ENCODE measurements around the gene KIF2A.

The KIF2A gene

GRCh38 chr5:62306896-62307689, 1.1 kb downstream of the KIF2A start:
- TF ChIP-seq HDGF (IDR thresholded peaks at IDR 0.05; ENCODE audit: borderline replicate concordance), result no peak
- TF ChIP-seq L3MBTL2 (conservative IDR thresholded peaks at IDR 0.05), result peak; percentile 91
- no peak for TF ChIP-seq SUZ12 (IDR thresholded peaks at IDR 0.05)
- 0 out of 2 replicates have a peak, but pooled peaks have one; percentile 43 for TF ChIP-seq ZNF384 (IDR thresholded peaks at IDR 0.05)
- TF ChIP-seq FOXK2 (IDR thresholded peaks at IDR 0.05), result no peak
- ChIA-PET CTCF (interaction anchor here (0.6 kb wide), 1 partner anchor 10 kb away, joined by 3 read pairs; no protein-coding TSS in a partner anchor), POLR2A (no interaction called here)

DNA sequence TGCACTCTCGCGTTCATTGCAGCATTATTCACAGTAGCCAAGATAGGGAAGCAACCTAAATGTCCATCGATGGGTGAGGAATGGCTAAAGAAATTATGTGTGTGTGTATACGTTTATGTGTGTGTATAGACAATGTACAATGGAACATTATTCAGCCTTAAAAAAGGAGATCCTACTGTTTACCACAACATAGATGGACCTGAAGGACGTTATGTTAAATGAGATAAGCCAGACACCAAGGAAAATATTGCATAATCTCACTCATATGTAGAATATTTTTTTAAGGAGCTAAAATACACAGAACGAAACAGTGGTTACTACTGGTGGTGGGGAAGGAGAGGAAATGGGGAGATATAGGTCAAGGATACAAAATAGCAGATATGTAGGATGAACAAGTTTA, 2.4 kb downstream of the KIF2A start:
- POLR2A ChIA-PET, result interaction anchor here (1.7 kb wide), 1 partner anchor 96 kb away, joined by 5 read pairs; the partner anchor contains the start of gene DIMT1

More at GRCh38 chr5:62306896-62307689, 1.1 kb downstream of the KIF2A start:
- no peak for DNase-seq (ENCODE audit: extremely low spot score)

DNA sequence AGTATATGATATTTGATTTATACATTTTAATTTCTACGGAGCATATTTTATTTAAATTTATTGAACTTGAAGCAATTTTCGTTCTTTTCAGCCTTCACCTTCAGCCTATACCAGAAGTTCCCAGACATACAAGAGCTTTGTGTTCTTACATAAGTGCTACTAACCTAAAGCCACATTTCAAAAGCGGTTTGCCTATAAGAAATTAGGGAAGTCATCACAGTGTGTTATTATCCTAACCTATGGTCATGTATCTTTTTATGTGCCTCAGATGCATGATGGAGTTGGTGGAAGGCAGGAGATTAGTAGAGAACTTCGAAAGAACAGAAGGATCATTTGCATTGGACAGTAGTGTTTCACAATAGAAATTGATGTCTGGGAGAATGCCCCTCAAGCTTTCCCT, 3.1 kb downstream of the KIF2A start:
- POLR2A ChIA-PET, result interaction anchor here (0.6 to 1.7 kb wide), 2 partner anchors 44 to 95 kb away, joined by 3 to 5 read pairs; partner anchors contain the start of gene DIMT1
- TF ChIP-seq SP1 (IDR thresholded peaks at IDR 0.05) (no peak), CTBP1 (IDR thresholded peaks at IDR 0.05; ENCODE audit: borderline replicate concordance) (no peak), FOXK2 (IDR thresholded peaks at IDR 0.05) (no peak), LEF1 (IDR thresholded peaks at IDR 0.05; ENCODE audit: borderline replicate concordance) (no peak), HDGF (IDR thresholded peaks at IDR 0.05; ENCODE audit: borderline replicate concordance) (no peak), NFRKB (IDR thresholded peaks at IDR 0.05) (no peak), TARDBP (IDR thresholded peaks at IDR 0.05) (no peak), FOXA1 (IDR thresholded peaks at IDR 0.05) (no peak), ZNF384 (IDR thresholded peaks at IDR 0.05) (no peak), L3MBTL2 (conservative IDR thresholded peaks at IDR 0.05) (no peak), SUZ12 (IDR thresholded peaks at IDR 0.05) (no peak), FOXM1 (IDR thresholded peaks at IDR 0.05; ENCODE audit: borderline replicate concordance) (no peak)
- CTCF ChIA-PET, result interaction anchor here (0.6 kb wide), 1 partner anchor 45 kb away, joined by 3 read pairs; no protein-coding TSS in a partner anchor
- no peak for DNase-seq (ENCODE audit: extremely low spot score)

More for the DNA sequence above, 2.4 kb downstream of the KIF2A start:
- DNase-seq (ENCODE audit: extremely low spot score), result no peak
- no peak for TF ChIP-seq L3MBTL2 (conservative IDR thresholded peaks at IDR 0.05)
- TF ChIP-seq ARNT (IDR thresholded peaks at IDR 0.05), result no peak
- no peak for TF ChIP-seq LEF1 (IDR thresholded peaks at IDR 0.05; ENCODE audit: borderline replicate concordance)
- TF ChIP-seq HDGF (IDR thresholded peaks at IDR 0.05; ENCODE audit: borderline replicate concordance), result no peak
- TF ChIP-seq FOXK2 (IDR thresholded peaks at IDR 0.05), result no peak
- no peak for TF ChIP-seq FOXA1 (IDR thresholded peaks at IDR 0.05)
- no peak for TF ChIP-seq ZNF384 (IDR thresholded peaks at IDR 0.05)
- TF ChIP-seq ELF4 (IDR thresholded peaks at IDR 0.05), result no peak
- TF ChIP-seq NFRKB (IDR thresholded peaks at IDR 0.05), result no peak
- TF ChIP-seq, protein P1, sequence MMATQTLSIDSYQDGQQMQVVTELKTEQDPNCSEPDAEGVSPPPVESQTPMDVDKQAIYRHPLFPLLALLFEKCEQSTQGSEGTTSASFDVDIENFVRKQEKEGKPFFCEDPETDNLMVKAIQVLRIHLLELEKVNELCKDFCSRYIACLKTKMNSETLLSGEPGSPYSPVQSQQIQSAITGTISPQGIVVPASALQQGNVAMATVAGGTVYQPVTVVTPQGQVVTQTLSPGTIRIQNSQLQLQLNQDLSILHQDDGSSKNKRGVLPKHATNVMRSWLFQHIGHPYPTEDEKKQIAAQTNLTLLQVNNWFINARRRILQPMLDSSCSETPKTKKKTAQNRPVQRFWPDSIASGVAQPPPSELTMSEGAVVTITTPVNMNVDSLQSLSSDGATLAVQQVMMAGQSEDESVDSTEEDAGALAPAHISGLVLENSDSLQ (IDR thresholded peaks at IDR 0.05), result no peak
- CTCF ChIA-PET, result no interaction called here

DNA sequence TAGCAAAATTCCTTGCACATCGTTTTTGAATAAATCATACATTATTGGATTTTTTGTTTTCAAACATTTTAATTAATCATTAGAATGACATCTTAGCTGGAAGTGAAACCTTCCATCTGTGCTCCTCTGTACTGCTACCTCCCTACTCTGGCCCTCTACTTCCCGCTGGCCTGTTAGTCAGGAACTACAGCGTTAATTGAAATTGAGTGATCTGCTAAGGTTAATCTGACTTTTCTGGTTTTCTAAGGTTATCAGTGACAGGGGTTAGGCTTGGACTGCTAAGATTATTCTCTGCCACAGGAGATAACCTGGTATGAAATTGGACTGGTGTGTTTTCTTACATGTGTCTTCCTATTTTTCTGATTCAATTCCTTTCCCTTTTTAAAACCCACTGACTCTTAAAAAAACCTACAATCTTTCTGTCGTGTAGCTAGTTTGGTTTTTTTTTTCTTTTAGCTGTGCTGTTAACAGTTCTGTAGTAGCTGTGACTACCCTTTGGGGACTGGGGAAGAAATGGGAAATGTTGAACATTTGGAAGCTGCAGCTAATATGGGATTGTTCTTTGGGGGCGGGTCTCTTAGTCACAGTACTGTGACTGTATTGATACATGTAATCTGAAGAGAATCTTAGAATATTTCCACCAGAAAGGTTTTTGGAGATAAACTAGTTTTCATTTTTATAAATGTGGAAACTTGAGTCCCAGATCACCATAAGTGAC, 4.6 kb downstream of the KIF2A start:
- no peak for TF ChIP-seq ARNT (IDR thresholded peaks at IDR 0.05)
- TF ChIP-seq FOXA1 (IDR thresholded peaks at IDR 0.05), result no peak
- no peak for TF ChIP-seq HDGF (IDR thresholded peaks at IDR 0.05; ENCODE audit: borderline replicate concordance)
- TF ChIP-seq ZNF384 (IDR thresholded peaks at IDR 0.05), result no peak
- no peak for TF ChIP-seq SP1 (IDR thresholded peaks at IDR 0.05)
- no peak for TF ChIP-seq LEF1 (IDR thresholded peaks at IDR 0.05; ENCODE audit: borderline replicate concordance)
- TF ChIP-seq FOXM1 (IDR thresholded peaks at IDR 0.05; ENCODE audit: borderline replicate concordance), result no peak
- TF ChIP-seq, protein P1 (IDR thresholded peaks at IDR 0.05), result no peak
- TF ChIP-seq CTBP1 (IDR thresholded peaks at IDR 0.05; ENCODE audit: borderline replicate concordance), result no peak
- TF ChIP-seq SUZ12 (IDR thresholded peaks at IDR 0.05), result no peak
- TF ChIP-seq ELF4 (IDR thresholded peaks at IDR 0.05), result no peak
- TF ChIP-seq FOXK2 (IDR thresholded peaks at IDR 0.05), result no peak
- DNase-seq (ENCODE audit: extremely low spot score), result no peak
- POLR2A ChIA-PET, result no interaction called here
- CTCF ChIA-PET, result no interaction called here

DNA sequence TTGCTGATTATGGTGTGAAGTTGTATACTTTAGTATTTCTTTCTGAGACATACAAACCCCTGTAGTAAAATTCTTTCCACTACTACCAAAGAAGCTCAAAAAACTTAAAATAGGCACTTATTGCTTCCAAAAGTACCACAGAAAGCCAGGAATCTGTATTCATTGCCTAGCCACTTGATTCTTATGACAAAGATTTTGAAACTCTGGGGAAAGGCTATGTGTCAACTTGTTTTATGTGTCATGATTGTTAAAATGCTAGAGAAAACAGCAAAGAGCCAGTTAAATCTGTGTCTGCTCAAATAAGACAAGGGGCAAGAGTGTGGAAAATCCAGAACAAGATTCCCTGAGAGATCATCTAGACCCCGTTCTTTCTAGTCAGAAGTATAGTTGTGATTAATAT, 6.0 kb downstream of the KIF2A start:
- CTCF ChIA-PET, result no interaction called here
- POLR2A ChIA-PET, result no interaction called here
- no peak for TF ChIP-seq FOXA1 (IDR thresholded peaks at IDR 0.05)
- TF ChIP-seq FOXK2 (IDR thresholded peaks at IDR 0.05), result no peak
- TF ChIP-seq ARNT (IDR thresholded peaks at IDR 0.05), result no peak
- TF ChIP-seq BHLHE40 (IDR thresholded peaks at IDR 0.05; ENCODE audit: borderline replicate concordance), result no peak
- no peak for TF ChIP-seq TARDBP (IDR thresholded peaks at IDR 0.05)
- TF ChIP-seq L3MBTL2 (conservative IDR thresholded peaks at IDR 0.05), result no peak
- TF ChIP-seq CTBP1 (IDR thresholded peaks at IDR 0.05; ENCODE audit: borderline replicate concordance), result no peak
- no peak for TF ChIP-seq LEF1 (IDR thresholded peaks at IDR 0.05; ENCODE audit: borderline replicate concordance)
- TF ChIP-seq FOXM1 (IDR thresholded peaks at IDR 0.05; ENCODE audit: borderline replicate concordance), result no peak
- TF ChIP-seq SP1 (IDR thresholded peaks at IDR 0.05), result no peak
- no peak for TF ChIP-seq SUZ12 (IDR thresholded peaks at IDR 0.05)
- TF ChIP-seq NFRKB (IDR thresholded peaks at IDR 0.05), result no peak
- no peak for TF ChIP-seq ZNF384 (IDR thresholded peaks at IDR 0.05)
- no peak for TF ChIP-seq ELF4 (IDR thresholded peaks at IDR 0.05)
- DNase-seq (ENCODE audit: extremely low spot score), result no peak

- ChIA-PET POLR2A (no interaction called here), CTCF (no interaction called here)
- no peak for DNase-seq (ENCODE audit: extremely low spot score)
- TF ChIP-seq FOXM1 (IDR thresholded peaks at IDR 0.05; ENCODE audit: borderline replicate concordance), result no peak
- TF ChIP-seq CTBP1 (IDR thresholded peaks at IDR 0.05; ENCODE audit: borderline replicate concordance), result no peak
- no peak for TF ChIP-seq ELF4 (IDR thresholded peaks at IDR 0.05)
- no peak for TF ChIP-seq ZNF384 (IDR thresholded peaks at IDR 0.05)
- TF ChIP-seq LEF1 (IDR thresholded peaks at IDR 0.05; ENCODE audit: borderline replicate concordance), result no peak
- no peak for TF ChIP-seq HDGF (IDR thresholded peaks at IDR 0.05; ENCODE audit: borderline replicate concordance)
- TF ChIP-seq, protein P1 (IDR thresholded peaks at IDR 0.05), result no peak
- TF ChIP-seq SP1 (IDR thresholded peaks at IDR 0.05), result no peak
- no peak for TF ChIP-seq FOXK2 (IDR thresholded peaks at IDR 0.05)
- no peak for TF ChIP-seq TARDBP (IDR thresholded peaks at IDR 0.05)
- TF ChIP-seq SUZ12 (IDR thresholded peaks at IDR 0.05), result no peak
- no peak for TF ChIP-seq NFRKB (IDR thresholded peaks at IDR 0.05)
- no peak for TF ChIP-seq FOXA1 (IDR thresholded peaks at IDR 0.05)
- TF ChIP-seq L3MBTL2 (conservative IDR thresholded peaks at IDR 0.05), result no peak
- TF ChIP-seq BHLHE40 (IDR thresholded peaks at IDR 0.05; ENCODE audit: borderline replicate concordance), result no peak
- no peak for TF ChIP-seq ARNT (IDR thresholded peaks at IDR 0.05)
These were observed 6.7 kb downstream of the KIF2A start for GRCh38 chr5:62312674-62313073.
